ENCODE results near the gene FGFBP1.

DNA sequence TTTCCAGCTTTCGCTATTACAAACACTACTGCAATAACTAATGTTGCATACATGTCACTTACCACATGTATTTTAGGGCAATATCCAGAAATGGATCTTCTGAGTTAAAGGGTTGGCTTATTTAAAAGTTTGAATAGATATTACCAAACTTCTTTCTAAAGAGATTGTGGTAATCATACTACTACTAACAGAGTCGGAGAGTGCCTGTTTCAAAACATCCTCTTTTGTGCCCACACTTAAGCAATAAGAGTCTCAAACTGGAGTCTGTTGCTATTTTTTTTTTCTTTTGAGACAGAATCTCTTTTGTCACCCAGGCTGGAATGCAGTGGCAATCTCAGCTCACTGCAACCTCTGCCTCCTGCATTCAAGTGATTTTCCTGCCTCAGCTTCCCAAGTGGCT lies 35.8 kb downstream of the FGFBP1 start:
- TF ChIP-seq, protein P1, sequence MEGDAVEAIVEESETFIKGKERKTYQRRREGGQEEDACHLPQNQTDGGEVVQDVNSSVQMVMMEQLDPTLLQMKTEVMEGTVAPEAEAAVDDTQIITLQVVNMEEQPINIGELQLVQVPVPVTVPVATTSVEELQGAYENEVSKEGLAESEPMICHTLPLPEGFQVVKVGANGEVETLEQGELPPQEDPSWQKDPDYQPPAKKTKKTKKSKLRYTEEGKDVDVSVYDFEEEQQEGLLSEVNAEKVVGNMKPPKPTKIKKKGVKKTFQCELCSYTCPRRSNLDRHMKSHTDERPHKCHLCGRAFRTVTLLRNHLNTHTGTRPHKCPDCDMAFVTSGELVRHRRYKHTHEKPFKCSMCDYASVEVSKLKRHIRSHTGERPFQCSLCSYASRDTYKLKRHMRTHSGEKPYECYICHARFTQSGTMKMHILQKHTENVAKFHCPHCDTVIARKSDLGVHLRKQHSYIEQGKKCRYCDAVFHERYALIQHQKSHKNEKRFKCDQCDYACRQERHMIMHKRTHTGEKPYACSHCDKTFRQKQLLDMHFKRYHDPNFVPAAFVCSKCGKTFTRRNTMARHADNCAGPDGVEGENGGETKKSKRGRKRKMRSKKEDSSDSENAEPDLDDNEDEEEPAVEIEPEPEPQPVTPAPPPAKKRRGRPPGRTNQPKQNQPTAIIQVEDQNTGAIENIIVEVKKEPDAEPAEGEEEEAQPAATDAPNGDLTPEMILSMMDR (conservative IDR thresholded peaks at IDR 0.05; ENCODE audit: low read depth, low read length) = no peak
- TF ChIP-seq POLR2A (IDR thresholded peaks at IDR 0.05; ENCODE audit: low read depth, low read length) (no peak), CEBPB (IDR thresholded peaks at IDR 0.05; ENCODE audit: low read depth, low read length) (no peak), MAFK (IDR thresholded peaks at IDR 0.05; ENCODE audit: low read depth, low read length) (no peak), BHLHE40 (IDR thresholded peaks at IDR 0.05; ENCODE audit: low read depth, low read length) (no peak), RFX5 (IDR thresholded peaks at IDR 0.05; ENCODE audit: low read depth, low read length) (no peak)

Data from IMR-90 (cell line).